Ishikawa (cell line): ENCODE measurements around the gene ZMYND19.

ENCODE experiments used
- CEBPB ChIP-seq: IDR thresholded peaks from 2 replicates; pipeline ENCODE4 v1.6.1; 2012
- CREB1 ChIP-seq: IDR thresholded peaks from 2 replicates; pipeline ENCODE4 v1.6.1; 2012; ENCODE audit warnings: low read depth
- EP300 ChIP-seq: IDR thresholded peaks from 2 replicates; pipeline ENCODE4 v1.6.1; 2012; ENCODE audit warnings: borderline replicate concordance
- FOXM1 ChIP-seq: IDR thresholded peaks from 2 replicates; pipeline ENCODE4 v1.6.1; 2012; ENCODE audit warnings: low read depth, borderline replicate concordance
- NFIC ChIP-seq: IDR thresholded peaks from 2 replicates; pipeline ENCODE4 v1.6.1; 2012
- RAD21 ChIP-seq: IDR thresholded peaks from 2 replicates; pipeline ENCODE4 v1.6.1; 2012; ENCODE audit warnings: low read depth
- TAF1 ChIP-seq: IDR thresholded peaks from 2 replicates; pipeline ENCODE4 v1.6.1; 2012; ENCODE audit warnings: low read depth, mild to moderate bottlenecking
- TCF12 ChIP-seq: IDR thresholded peaks from 2 replicates; pipeline ENCODE4 v1.6.1; 2012; ENCODE audit warnings: low read depth
- TEAD4 ChIP-seq: IDR thresholded peaks from 2 replicates; pipeline ENCODE4 v1.6.1; 2012
- YY1 ChIP-seq: IDR thresholded peaks from 2 replicates; pipeline ENCODE4 v1.6.1; 2012; ENCODE audit warnings: low read depth
- ZBTB7A ChIP-seq: IDR thresholded peaks from 2 replicates; pipeline ENCODE4 v1.6.1; 2012; ENCODE audit warnings: low read depth
- TF ChIP-seq, protein P1 (sequence below): IDR thresholded peaks from 2 replicates; pipeline ENCODE4 v1.6.1; 2012; ENCODE audit warnings: low read depth, mild to moderate bottlenecking
- TF ChIP-seq, protein P2 (sequence below): IDR thresholded peaks from 2 replicates; pipeline ENCODE4 v1.6.1; 2012
- TF ChIP-seq, protein P3 (sequence below): IDR thresholded peaks from 2 replicates; pipeline ENCODE4 v1.6.1; 2012

DNA sequence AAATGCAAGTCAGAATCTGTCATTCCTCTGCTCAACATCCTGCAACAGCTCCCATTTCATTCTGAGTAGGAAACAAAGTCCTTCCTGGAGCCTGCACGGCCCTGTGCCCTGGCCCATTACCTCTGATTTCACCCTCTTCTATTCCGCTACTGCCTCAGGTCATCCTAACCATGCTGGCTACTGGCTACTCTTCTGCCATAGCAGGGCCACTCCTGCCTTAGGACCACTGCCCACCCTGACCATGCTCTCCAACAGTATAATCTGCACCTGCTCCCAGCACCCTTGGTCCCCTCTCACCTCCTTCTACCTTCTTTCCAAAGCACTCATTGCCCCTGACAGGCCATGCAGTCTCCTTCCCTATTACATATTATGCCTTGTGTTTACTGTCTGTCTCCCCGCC lies 19.7 kb downstream of the ZMYND19 start:
- TF ChIP-seq CEBPB (no peak), ZBTB7A (no peak), EP300 (no peak), YY1 (no peak), TEAD4 (no peak), CREB1 (no peak), TAF1 (no peak), NFIC (no peak), RAD21 (no peak), FOXM1 (no peak), TCF12 (no peak)
- TF ChIP-seq, protein P1, sequence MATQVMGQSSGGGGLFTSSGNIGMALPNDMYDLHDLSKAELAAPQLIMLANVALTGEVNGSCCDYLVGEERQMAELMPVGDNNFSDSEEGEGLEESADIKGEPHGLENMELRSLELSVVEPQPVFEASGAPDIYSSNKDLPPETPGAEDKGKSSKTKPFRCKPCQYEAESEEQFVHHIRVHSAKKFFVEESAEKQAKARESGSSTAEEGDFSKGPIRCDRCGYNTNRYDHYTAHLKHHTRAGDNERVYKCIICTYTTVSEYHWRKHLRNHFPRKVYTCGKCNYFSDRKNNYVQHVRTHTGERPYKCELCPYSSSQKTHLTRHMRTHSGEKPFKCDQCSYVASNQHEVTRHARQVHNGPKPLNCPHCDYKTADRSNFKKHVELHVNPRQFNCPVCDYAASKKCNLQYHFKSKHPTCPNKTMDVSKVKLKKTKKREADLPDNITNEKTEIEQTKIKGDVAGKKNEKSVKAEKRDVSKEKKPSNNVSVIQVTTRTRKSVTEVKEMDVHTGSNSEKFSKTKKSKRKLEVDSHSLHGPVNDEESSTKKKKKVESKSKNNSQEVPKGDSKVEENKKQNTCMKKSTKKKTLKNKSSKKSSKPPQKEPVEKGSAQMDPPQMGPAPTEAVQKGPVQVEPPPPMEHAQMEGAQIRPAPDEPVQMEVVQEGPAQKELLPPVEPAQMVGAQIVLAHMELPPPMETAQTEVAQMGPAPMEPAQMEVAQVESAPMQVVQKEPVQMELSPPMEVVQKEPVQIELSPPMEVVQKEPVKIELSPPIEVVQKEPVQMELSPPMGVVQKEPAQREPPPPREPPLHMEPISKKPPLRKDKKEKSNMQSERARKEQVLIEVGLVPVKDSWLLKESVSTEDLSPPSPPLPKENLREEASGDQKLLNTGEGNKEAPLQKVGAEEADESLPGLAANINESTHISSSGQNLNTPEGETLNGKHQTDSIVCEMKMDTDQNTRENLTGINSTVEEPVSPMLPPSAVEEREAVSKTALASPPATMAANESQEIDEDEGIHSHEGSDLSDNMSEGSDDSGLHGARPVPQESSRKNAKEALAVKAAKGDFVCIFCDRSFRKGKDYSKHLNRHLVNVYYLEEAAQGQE = no peak
- TF ChIP-seq, protein P2, sequence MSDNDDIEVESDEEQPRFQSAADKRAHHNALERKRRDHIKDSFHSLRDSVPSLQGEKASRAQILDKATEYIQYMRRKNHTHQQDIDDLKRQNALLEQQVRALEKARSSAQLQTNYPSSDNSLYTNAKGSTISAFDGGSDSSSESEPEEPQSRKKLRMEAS = no peak
- TF ChIP-seq, protein P3, sequence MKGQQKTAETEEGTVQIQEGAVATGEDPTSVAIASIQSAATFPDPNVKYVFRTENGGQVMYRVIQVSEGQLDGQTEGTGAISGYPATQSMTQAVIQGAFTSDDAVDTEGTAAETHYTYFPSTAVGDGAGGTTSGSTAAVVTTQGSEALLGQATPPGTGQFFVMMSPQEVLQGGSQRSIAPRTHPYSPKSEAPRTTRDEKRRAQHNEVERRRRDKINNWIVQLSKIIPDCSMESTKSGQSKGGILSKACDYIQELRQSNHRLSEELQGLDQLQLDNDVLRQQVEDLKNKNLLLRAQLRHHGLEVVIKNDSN = no peak
